A172 (cell line): ENCODE measurements around the gene ZBTB7C. TPM values are rescaled to one million over a fixed set of nuclear protein-coding genes. Genes with fewer than 3 reads are reported as not detected.

Experiments used
- DNase-seq: peaks from one replicate; pipeline ENCODE4 v3.0.0-alpha.2; 2015; ENCODE audit warnings: low spot score
- total RNA-seq: library from RNA; depleted of rRNA; stranded (reverse); fragments of >200 nt; shearing (Covaris generic); gene quantifications from 2 replicates; pipeline ENCODE4 v1.2.3, GENCODE V29; 2014

ZBTB7C gene
- total RNA-seq, 1 experiment from 2014 or later: 1.4 TPM

DNA sequence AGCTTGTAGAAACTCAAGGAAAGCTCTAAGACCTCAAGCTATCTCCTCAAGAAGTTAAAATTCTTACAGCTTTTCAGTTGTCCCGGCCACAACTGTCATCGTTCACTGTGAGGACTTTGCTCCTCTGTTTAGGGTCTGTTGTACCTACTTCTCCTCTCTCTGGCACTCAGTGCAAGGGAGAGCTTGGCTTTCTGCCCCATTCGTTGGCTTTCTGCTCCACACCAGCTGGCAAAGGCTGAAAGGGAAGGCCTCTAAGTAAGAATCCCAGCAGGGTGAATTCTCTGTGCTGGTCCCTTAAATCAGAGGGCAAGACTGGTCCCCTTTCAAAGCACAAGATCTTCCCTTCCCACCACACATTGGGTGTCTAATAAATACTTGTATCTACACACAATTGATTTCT is 17.3 kb downstream of the ZBTB7C start:
- no peak for DNase-seq

DNA sequence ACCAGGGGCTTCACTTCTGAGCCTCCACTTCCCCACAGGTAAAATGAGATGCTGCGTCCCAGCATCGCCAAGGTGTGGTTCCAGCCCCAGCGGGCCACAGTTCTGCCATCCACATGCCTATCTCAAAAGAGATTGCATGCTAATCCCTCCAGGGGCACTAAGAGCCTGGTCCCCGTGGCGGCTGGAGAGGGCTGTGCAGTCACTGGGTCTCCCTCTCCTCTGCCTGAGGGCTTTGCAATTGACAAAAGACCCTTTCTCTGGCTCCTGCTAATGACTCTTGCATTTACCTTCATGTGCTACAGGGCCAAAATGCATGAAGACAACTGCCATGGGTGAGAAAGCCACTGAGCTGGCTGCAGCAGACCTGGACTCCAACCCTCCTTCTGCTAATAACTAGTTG is 18.5 kb downstream of the ZBTB7C start:
- no peak for DNase-seq

DNA sequence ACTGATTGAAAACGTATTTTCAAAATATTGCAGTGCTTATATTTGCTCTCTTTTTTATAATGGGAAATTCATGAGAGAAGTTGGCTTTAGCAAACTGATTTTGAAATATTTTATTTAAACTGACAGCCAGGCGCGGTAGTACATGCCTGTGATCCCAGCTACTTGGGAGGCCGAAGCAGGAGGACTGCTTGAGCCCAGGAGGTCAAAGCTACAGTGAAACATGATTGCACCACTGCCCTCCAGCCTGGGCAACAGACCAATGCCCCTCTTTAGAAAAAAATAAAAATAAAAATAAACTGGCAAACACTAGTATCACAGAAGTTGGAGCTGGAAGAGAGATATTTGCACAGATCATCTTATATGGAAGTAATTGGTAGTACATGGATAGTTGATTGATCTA is 20.7 kb downstream of the ZBTB7C start:
- no peak for DNase-seq

DNA sequence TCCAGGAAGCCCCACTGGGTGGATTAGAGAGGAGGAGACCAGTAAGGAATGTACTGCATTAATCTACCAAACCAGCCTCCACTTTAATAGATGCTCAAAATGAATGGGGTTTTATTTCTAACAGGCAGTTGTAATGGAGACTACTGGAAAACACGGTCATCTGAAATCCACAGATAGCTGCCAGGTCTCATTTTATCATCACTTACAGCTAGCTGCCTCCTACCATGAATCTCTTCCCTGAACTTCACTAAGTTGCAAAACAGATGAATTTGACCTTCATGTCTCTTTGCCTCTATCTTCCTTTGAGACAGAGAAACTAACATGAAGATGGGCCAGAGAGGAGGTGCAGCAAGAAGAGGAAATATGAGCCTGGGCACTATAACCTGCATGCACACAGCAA is 21.9 kb downstream of the ZBTB7C start:
- DNase-seq: no peak

DNA sequence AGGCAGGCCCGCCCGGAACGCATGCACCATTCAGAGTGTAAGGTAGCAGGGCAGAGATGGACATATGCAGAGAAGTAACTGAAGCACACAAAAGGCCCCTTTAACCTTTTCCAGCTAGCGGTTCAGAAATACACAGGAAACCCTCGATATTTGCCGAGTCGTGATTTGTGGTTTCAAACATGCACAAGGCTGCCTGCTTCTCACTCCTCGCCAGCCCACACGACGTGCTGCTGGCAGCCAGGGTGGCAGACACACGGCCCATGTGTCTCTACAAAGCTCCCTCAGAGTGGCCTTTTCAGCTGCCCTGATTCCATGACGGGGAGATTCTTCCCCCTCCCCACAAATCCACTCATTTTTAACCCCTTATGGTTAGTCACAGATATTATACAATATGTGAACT is 23.6 kb downstream of the ZBTB7C start:
- DNase-seq: no peak

DNA sequence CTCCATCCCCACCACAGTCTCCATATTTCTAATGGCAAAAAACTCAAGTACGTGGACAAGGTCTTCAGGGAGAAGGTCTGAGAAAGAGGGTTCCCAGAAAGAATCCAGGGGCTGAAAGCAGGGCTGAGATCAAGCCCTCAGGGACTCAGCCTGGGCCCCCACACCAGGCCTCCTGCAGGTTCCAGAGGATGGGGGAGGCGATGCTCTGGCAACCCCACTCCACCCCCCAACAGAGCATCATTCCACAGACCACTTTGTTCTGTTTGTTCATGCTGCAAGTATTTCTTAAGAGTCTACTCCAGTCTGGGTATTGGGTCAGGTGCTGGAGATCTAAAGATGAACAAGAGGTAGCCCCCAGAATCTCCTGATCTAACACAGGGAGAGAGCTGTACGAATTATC is 32.2 kb downstream of the ZBTB7C start:
- no peak for DNase-seq

DNA sequence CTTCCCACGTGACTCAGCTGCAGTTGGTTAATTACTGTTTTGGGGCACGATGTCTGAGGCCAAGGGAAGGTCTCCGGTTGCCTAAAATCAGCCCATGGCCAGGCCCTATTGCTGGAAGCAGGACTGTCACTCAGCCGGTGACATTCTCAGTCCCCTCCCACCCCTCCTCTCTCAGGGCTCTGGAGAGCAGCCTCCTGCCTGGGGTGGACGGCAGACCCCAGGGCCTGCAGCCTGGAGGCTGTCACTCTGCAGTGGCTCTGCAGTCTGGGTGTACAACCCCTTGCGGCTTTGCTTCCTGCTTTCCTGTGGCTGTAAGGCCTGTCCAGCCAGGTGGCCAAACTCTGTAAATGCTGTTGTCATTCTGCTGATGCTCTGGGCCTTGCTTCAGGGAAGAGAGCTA is 32.8 kb downstream of the ZBTB7C start:
- no peak for DNase-seq

DNA sequence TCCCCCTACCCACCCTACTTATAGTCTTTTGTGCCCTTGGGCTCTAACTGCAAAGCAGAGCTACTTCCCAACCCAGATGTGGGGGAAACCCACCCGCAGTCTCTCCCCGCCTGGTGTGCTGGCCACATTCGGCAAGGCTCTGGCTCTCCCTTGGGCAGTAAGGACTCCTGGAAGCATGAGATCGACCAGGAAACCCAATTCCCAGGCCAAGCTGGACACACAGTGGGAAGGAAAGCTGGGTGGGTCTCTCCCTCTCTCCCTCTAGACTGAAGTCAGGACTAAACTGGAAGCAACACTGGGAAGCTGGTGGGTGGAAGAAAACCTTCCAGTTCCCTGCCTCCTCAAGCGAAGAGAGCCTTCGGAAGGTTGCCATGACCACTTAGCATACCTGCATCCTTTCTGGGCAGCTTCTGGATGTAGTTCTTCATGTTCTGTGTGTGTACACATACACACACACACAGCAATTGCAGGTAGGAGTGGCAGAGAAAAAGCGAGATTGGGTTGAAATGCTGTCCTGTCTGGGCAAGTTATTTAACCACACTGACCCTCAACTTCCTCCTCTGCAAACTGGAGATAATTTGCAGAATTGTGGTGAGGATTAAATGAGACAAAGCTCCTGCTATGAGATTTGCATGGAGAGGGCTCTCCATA is 33.9 kb downstream of the ZBTB7C start:
- no peak for DNase-seq

DNA sequence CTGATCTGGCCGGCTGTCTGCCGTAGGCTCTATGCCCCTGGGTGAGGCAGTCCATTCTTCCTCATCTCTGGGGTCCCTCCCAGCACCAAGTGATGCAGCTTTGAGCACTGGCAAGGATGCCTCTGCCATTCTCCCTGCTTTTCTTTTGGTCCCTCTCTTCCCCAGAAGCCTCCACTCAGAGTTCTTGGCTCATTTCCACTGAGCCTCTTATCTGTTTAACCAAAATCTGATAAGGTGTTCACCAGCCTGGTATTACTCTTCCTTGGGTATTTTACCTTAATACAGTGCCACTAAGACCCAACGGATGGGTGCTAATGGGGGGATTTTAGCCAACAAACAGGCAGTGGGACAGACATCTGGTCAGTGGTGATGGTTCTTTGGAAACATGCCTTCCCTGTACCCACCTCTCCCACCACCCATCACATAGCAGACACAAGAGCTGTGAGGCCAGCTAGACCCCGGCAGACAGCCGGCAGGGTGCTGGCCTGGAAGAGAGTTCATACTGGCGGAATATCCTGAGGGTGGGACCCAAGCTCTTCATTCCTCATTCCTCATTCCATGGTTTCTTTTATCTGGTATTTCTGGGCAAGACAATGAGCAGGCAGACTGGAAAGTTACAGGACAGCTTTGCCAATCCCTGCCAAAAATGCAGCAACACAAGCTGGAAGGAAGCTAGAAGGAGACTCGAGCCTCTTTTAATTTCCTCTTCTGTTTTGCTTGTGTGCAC is 34.6 kb downstream of the ZBTB7C start:
- DNase-seq: no peak

DNA sequence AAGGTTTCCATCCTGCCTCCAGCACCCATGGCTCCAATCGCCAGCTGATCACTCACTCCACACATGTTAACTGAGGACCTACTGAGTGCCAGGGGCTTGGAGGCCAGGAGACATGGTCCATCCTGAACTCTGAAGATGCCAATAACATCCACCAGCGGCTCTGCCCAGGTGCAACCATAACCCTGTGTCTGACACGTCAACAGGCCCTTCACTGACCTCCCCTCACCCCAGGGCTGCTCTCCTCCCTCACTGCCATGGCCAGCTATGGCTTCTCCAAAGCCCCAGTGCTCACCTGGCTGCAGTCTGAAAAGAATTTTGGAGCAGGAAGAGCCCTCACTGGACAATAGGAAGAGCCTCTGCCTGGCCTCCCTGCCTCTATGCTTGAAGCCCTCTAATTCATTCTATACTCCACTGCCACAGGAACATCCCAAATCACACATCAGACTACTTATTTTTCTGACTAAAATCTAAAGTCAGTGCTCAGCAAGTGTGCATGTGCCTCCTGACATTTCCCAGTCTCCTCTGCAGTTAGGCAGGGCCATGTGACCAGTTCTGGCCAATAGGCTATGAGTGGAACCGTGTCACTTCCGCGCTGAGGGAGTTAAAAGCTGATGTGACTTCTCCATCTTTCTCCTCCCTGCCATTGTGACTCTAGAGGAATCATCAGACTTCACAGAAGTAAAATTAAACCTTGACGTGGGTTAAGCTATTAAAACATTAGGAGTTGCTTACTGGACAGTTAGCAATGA is 37.2 kb downstream of the ZBTB7C start:
- no peak for DNase-seq

DNA sequence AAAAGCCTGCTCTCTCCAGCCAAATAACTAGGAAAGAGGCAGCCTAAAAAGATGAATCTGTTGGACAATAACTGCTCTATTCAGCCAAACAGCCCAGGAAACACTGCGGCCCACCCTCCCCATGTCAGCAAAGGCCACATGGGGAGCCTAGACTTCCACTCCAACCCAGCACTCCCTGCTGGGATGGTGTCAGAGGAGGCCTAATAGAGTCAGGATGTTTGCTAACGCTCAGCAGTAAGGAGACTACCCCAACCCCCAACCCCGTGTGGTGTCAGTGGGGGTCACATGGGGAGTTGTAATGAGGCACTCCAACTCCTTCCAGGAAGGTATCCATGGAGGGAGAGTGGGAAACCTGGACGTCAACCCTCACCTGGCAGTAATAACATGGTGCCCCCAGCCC is 41.6 kb downstream of the ZBTB7C start:
- no peak for DNase-seq

DNA sequence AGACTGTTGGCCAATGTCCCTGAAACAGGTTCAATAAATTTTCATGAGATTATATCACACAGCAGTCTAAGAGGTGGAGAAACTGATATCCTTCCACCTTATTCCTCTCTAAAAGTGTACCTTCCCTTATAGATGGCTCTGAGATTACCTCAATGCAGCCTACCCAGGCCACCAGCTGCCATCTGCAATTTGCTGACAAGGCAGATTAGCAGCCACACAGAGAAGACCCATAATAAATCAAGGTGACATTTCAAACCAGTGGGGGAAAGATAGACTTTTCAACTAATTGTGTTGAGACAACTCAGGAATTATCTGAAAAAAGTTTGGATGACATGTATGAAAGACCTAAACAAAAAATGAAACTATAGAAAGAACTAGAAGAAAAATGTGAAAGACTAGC is 43.2 kb downstream of the ZBTB7C start:
- DNase-seq: no peak

DNA sequence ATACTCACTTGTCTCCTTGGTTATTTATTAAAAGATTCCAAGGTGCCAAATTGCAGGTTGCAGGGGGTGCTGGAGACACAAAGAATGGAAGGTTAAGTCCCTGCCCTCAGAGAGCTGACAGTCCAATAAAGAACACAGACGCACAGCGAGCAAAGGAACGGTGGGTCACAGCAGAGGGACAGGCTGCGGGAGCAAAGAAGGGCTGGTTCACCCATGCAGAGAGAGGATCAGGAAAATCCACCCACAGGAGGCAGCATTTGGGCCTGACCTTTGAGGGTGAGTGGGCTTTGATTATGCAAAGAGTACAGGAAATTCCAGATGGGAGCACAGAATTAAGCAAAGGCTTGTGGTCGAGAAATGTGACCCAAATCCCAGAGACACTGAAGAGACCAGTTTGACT is 45.0 kb downstream of the ZBTB7C start:
- no peak for DNase-seq

DNA sequence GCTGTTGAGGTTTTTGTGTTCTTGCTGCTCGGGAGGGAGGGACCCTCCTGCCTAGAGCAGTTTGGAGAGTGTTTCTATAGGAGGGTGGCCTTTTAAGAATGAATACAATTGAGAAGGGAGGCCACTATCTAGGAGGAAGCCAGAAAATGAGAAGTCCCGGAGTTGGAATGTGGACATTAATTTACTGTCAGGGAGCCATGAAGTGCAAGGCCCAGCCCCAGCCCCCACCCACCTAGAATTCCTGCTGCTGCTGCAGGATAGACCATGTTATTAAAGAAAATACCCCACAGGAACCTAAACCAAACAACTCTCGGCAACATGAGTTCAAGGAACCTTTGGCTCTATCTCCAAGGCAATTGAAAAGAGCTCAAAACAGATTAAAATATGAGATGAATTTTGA is 46.0 kb downstream of the ZBTB7C start:
- DNase-seq: no peak

DNA sequence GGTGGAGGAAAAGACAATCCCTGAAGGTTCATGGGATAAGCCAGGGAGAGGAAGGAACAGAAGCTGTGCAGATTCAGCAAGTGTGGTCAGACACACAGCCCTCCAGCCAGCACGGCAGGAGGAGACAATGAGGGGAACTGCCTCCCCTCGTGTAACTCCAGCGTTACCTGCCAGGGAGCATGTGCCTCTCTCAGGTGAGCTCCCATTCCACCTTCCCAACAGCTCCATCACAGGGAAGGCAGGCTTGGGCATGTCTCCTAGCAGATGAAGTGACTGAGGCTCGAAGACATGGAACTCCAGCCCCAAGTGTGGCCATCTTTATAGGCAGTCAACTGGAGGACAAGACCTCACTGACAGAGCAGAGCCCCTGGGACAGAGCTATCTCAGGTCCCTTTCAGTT is 47.4 kb downstream of the ZBTB7C start:
- DNase-seq: no peak

DNA sequence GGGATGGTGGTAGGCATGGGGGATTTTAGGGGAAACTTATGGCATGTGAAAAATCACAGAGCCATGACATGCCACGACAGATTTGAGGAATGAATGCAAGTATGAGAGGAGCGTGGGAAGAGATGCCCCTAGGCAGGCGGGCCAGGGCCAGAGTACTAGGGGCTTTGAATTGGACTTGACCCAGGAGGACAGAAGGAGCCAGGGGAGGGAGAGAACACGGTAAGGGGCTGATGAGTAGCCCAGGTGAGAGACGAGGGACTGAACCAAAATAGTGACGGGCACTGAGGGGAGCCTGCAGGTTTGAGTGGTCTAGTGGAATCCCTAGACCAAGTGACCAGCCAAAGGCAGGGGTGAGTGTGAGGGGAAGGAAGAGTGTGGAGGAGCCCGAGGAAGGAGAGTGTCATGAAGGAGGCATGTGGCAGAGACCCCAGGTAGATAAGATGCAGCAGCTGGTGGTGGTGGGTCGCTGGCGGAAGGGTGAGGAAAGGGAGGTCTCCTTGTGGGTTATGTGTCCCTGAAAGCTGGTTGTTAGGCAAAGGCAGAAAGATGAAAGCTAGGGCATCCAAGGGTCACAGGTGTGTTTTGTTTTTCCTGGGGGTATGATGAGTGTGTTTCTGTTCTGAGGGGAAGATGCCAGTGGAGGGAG is 48.7 kb downstream of the ZBTB7C start:
- DNase-seq: no peak

DNA sequence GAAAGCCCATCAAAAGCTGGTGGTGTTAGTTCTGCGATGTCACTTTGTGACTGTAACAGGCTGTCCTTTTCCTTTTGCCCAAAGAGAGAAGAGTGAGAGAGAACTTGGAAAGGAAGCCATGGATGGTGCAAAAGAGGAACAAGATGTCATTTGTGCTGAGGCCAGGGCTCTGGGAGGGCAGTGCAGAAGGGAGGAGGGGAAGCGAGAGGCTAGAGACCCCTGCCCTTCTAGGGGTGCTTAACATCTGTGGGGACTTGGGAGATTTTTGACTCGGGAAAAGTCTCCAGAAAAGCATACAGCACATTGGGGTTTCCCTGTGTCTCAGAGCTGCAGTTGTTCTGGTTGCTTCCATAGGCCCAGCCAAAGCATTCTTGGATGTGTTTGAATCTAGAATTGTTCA is 49.6 kb downstream of the ZBTB7C start:
- no peak for DNase-seq

DNA sequence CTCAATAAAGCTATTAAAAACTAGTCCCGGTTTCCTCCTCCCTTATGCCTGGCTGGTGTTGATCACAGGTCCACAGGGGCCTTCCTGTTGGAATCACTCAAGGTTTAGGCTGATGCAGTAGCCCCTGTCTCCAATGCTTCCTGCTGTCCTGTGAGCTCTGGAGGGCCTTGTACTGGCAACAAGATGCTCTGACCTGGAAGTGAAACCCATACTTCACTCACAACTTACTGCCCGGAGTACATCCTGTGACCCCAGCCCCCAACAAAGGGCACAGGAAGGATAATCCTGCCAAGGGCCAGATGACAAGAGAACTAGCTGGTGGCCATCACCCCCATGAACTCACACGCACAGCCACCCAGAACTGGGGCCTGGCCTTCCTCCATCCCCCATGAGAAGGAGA is 50.3 kb downstream of the ZBTB7C start:
- DNase-seq: no peak

DNA sequence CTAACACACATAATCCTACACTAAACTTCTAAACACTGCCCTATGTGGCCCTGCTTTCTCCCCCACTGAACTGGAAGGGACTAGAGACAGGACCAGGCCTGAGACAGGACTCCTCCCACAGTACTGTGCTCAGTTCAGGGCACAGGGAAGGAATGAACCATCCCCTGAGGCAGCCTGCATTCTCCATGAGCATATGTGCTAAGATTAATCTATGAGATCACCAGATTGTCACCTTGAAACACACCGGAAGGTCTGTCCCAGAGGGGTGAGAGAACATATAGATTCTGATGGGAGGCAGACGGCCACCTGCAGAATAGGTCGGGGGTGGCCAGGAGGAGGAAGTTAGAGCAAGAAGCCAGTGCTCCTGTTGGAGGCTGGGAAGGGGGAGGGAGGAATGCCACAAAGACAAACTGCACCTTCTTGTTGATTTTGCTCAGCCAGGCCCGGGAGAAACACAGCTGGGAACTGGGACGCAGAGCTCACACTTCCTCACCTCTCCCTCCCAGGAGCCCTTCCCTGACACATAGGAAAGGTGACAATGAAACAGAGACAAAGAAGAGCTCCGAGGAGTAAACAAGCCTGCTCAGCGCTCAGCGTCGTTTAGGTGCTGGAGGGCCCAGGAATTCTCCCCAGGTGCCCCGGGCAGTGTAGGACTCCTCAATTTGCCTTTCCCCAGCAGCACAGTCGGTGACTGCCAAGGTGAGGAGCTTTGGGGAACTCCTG is 52.1 kb downstream of the ZBTB7C start:
- no peak for DNase-seq

DNA sequence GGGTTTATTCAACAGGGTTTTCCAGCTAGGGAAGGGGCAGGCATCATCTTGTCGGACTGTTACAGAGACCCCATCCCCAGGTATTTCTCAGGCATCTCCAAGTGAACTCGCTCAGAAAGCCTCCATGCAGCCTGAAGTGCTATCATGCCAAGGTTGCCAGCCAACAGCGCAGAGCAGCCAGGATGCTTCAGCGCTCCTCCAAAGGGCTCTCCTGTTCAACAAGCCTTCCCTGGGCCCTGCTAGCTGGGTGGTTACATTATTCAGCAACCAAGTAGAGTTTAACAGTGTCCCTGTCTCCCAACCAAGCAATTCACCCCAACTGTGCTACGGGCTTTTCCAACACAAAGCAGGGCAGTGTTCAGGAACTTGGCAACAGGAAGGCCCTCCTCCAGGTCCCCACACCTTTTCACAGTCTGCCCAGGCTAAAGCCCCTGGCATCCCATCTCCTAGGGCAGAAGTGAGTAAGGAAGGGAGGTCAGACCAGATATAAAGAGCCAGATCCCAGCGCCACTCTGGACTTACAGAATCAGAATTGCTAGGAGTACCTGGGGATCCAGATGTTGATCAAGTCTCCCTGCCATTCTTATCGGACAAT is 52.9 kb downstream of the ZBTB7C start:
- no peak for DNase-seq

DNA sequence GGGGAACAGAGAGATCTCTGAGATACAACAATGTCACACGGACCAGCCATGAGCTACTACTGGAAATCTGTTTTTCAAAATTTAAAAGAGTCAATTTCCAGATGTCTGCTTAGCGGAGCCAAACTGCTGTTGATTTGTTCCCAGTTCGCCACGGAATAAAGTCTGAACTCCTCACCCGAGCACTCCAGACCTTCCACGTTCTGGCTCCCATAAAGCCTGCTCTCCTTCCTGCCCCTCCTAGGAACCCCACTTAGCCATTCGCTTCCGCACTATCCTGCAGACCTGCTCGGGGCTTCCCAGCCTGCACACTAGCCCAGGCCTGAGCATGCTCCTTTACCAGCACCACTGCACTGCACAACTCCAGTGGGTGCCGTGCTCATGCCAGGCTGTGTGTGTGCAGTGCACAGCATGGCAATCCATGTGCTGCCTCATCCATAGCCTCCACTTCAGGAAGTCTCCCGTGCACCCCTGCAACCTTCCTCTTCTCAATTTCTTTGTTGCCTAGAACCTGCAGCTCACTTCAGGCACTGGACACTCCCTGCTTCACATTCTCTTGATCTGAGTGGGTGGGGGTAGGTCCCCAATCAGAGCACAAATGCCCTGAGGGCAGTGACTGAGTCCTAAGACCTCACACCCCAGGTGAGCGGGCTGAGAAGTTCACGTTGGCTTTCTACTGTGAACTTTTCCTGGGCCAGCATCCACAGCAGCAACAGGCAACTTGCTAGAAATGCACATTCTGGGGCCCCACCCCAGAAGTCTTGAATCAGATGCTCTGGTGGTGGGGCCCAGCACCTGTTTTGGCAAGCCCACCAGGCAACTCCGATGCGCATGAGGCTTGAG is 53.7 kb downstream of the ZBTB7C start:
- no peak for DNase-seq
